Osteocyte (in vitro differentiated cells): Measurements from ENCODE around the gene PXMP4. TPM values are rescaled to one million over a fixed set of nuclear protein-coding genes. Genes with fewer than 3 reads are reported as not detected.

ENCODE experiments used
- DNase-seq: peaks from one replicate; pipeline ENCODE4 v3.0.0; 2021; ENCODE audit warnings: mixed read lengths; ENCODE audit not compliant: unreplicated experiment; ENCODE audit errors: extremely low spot score
- H3K27ac Mint-ChIP-seq: one replicate; pipeline ENCODE4 v1.8.0; 2021; ENCODE audit warnings: mild to moderate bottlenecking, mixed read lengths; ENCODE audit not compliant: unreplicated experiment
- H3K27me3 Mint-ChIP-seq: one replicate; pipeline ENCODE4 v1.8.0; 2021; ENCODE audit warnings: mixed read lengths; ENCODE audit not compliant: unreplicated experiment
- H3K36me3 Mint-ChIP-seq: one replicate; pipeline ENCODE4 v1.8.0; 2021; ENCODE audit warnings: mixed read lengths; ENCODE audit not compliant: unreplicated experiment
- H3K4me1 Mint-ChIP-seq: one replicate; pipeline ENCODE4 v1.8.0; 2021; ENCODE audit warnings: mixed read lengths; ENCODE audit not compliant: unreplicated experiment
- H3K4me3 Mint-ChIP-seq: one replicate; pipeline ENCODE4 v1.8.0; 2021; ENCODE audit warnings: mild to moderate bottlenecking, moderate library complexity, mixed read lengths; ENCODE audit not compliant: unreplicated experiment
- H3K9me3 Mint-ChIP-seq: one replicate; pipeline ENCODE4 v1.8.0; 2021; ENCODE audit warnings: mixed read lengths; ENCODE audit not compliant: unreplicated experiment
- CTCF ChIP-seq: fragments of 200-600 bp; sonication (generic); IDR thresholded peaks from 2 replicates; pipeline ENCODE4 v1.5.0; 2021; ENCODE audit warnings: antibody characterized with exemption, mild to moderate bottlenecking, moderate library complexity
- total RNA-seq: library from RNA; stranded (reverse); gene quantifications from 2 replicates; pipeline ENCODE4 v1.2.1, GENCODE V29; 2021

PXMP4 gene
- total RNA-seq, 1 donor from 2014 or later = 3.4 TPM

GRCh38 chr20:33729101-33729500 is 9.0 kb upstream of the PXMP4 start:
- H3K27me3 Mint-ChIP-seq = no peaks in the 10 kb centered on the region
- no peak overlapping the region for H3K27ac Mint-ChIP-seq
- H3K36me3 Mint-ChIP-seq = no peaks in the 10 kb centered on the region
- DNase-seq = no peak
- no peak overlapping the region for H3K4me3 Mint-ChIP-seq
- no peaks in the 10 kb centered on the region for H3K9me3 Mint-ChIP-seq
- TF ChIP-seq CTCF = no peak
- H3K4me1 Mint-ChIP-seq = peaks cover 23% of the 10 kb centered on the region

- no peak for DNase-seq
- Mint-ChIP-seq H3K27ac (no peak overlapping the region), H3K4me1 (peaks cover 16% of the 10 kb centered on the region), H3K36me3 (no peaks in the 10 kb centered on the region), H3K4me3 (no peak overlapping the region), H3K27me3 (no peaks in the 10 kb centered on the region), H3K9me3 (no peaks in the 10 kb centered on the region)
- no peak for TF ChIP-seq CTCF
These were observed 8.4 kb upstream of the PXMP4 start for GRCh38 chr20:33728463-33728862.

GRCh38 chr20:33727806-33728205 is 7.7 kb upstream of the PXMP4 start:
- DNase-seq = no peak
- no peak overlapping the region for H3K27ac Mint-ChIP-seq
- no peaks in the 10 kb centered on the region for H3K27me3 Mint-ChIP-seq
- H3K36me3 Mint-ChIP-seq = no peaks in the 10 kb centered on the region
- H3K9me3 Mint-ChIP-seq = no peaks in the 10 kb centered on the region
- no peak overlapping the region for H3K4me3 Mint-ChIP-seq
- TF ChIP-seq CTCF = no peak
- H3K4me1 Mint-ChIP-seq = peaks cover 10% of the 10 kb centered on the region

- H3K4me3 Mint-ChIP-seq = no peak overlapping the region
- peaks cover 5% of the 10 kb centered on the region for H3K4me1 Mint-ChIP-seq
- H3K9me3 Mint-ChIP-seq = no peaks in the 10 kb centered on the region
- DNase-seq = no peak
- no peak overlapping the region for H3K27ac Mint-ChIP-seq
- no peaks in the 10 kb centered on the region for H3K27me3 Mint-ChIP-seq
- no peaks in the 10 kb centered on the region for H3K36me3 Mint-ChIP-seq
- TF ChIP-seq CTCF = no peak
These were observed 7.0 kb upstream of the PXMP4 start for GRCh38 chr20:33727115-33727479.

- Mint-ChIP-seq H3K4me1 (no peaks in the 10 kb centered on the region), H3K9me3 (no peaks in the 10 kb centered on the region), H3K36me3 (no peaks in the 10 kb centered on the region), H3K4me3 (no peak overlapping the region), H3K27me3 (no peaks in the 10 kb centered on the region), H3K27ac (no peak overlapping the region)
- DNase-seq = no peak
- TF ChIP-seq CTCF = no peak
These were observed 5.6 kb upstream of the PXMP4 start for GRCh38 chr20:33725607-33726264.
